OCI-LY7 (cell line): ENCODE measurements around the gene EDN3. TPM values are rescaled to one million over a fixed set of nuclear protein-coding genes. Genes with fewer than 3 reads are reported as not detected.

ENCODE experiments used
- BruUV-seq: library from RNA; stranded (reverse); fragments of 400-500 nt; replicated peaks from 2 replicates; lab custom pipeline; 2021; lab: Mats Ljungman, UMichigan
- CTCF ChIA-PET: fragments of 300-600 bp; sonication (Branson Sonifier 250); formaldehyde crosslinking; loops from one replicate; lab custom pipeline; 2022; ENCODE audit warnings: antibody characterized with exemption; ENCODE audit not compliant: unreplicated experiment; lab: Charles Lee
- POLR2A ChIA-PET: fragments of 300-600 bp; sonication (Branson Sonifier 250); formaldehyde crosslinking; loops from one replicate; lab custom pipeline; 2022; ENCODE audit warnings: antibody characterized with exemption; lab: Charles Lee
- DNase-seq: peaks from one replicate; pipeline ENCODE4 v3.0.0-alpha.2; 2015; ENCODE audit warnings: low spot score
- H2AFZ ChIP-seq: fragments of 200-600 bp; sonication (generic), shearing (Covaris generic); 2 replicates; pipeline ENCODE4 v1.6.1; 2014; ENCODE audit warnings: mild to moderate bottlenecking, antibody characterized with exemption, low read length, moderate library complexity
- H3K27ac ChIP-seq: fragments of 200-600 bp; sonication (generic); 2 replicates; pipeline ENCODE4 v1.5.1; 2014; ENCODE audit warnings: mixed run types, low read depth, mild to moderate bottlenecking, moderate library complexity, low read length, inconsistent platforms; ENCODE audit not compliant: poor library complexity, severe bottlenecking
- H3K36me3 ChIP-seq: fragments of 200-600 bp; sonication (generic); 2 replicates; pipeline ENCODE4 v1.6.1; 2014; ENCODE audit warnings: mild to moderate bottlenecking, antibody characterized with exemption, low read length, moderate library complexity, mixed read lengths; ENCODE audit not compliant: insufficient read depth
- H3K4me1 ChIP-seq: fragments of 200-600 bp; sonication (generic); 2 replicates; pipeline ENCODE4 v1.5.1; 2014; ENCODE audit warnings: mild to moderate bottlenecking, low read length; ENCODE audit not compliant: insufficient read depth, poor library complexity, severe bottlenecking
- H3K4me2 ChIP-seq: fragments of 200-600 bp; sonication (generic); 2 replicates; pipeline ENCODE4 v1.6.1; 2014; ENCODE audit warnings: mild to moderate bottlenecking, low read length
- H3K4me3 ChIP-seq: fragments of 200-600 bp; sonication (generic); 2 replicates; pipeline ENCODE4 v1.5.1; 2014; ENCODE audit warnings: mild to moderate bottlenecking, low read depth, low read length; ENCODE audit not compliant: poor library complexity, severe bottlenecking
- H3K79me2 ChIP-seq: fragments of 200-600 bp; sonication (generic); 2 replicates; pipeline ENCODE4 v1.6.1; 2016; ENCODE audit warnings: low read depth, mild to moderate bottlenecking, low read length, moderate library complexity, mixed read lengths; ENCODE audit not compliant: insufficient read depth
- H3K9me2 ChIP-seq: fragments of 200-600 bp; sonication (generic); 2 replicates; pipeline ENCODE4 v1.6.1; 2016; ENCODE audit warnings: mild to moderate bottlenecking, low read length, mixed read lengths; ENCODE audit not compliant: insufficient read depth
- H3K9me3 ChIP-seq: fragments of 200-600 bp; sonication (generic); 2 replicates; pipeline ENCODE4 v1.6.1; 2014; ENCODE audit warnings: mild to moderate bottlenecking, mixed run types, low read length, mixed read lengths
- H4K20me1 ChIP-seq: fragments of 200-600 bp; sonication (generic); 2 replicates; pipeline ENCODE4 v1.6.1; 2014; ENCODE audit warnings: mild to moderate bottlenecking, antibody characterized with exemption, low read length, moderate library complexity, mixed read lengths; ENCODE audit not compliant: insufficient read depth
- EZH2phosphoT487 ChIP-seq: fragments of 200-600 bp; sonication (generic); IDR thresholded peaks from 2 replicates; pipeline ENCODE4 v1.6.1; 2018; ENCODE audit warnings: low read depth, borderline replicate concordance, mild to moderate bottlenecking, mixed run types, antibody characterized with exemption, low read length, moderate library complexity, mixed read lengths
- intact Hi-C: fragments of 100-400 bp; cut with micrococcal nuclease; formaldehyde crosslinking; loops from one replicate; pipeline ENCODE4 v1.10.0; 2022; ENCODE audit not compliant: unreplicated experiment
- total RNA-seq, 2 experiments: library from RNA; depleted of rRNA in 1 of 2; stranded (reverse); fragments of >200 nt in 1 of 2; shearing (Covaris generic) in 1 of 2; gene quantifications; 2 replicates each; pipeline ENCODE4 v1.2.3, GENCODE V29; 2014 to 2022
- TF ChIP-seq, protein P1 (sequence below): fragments of 200-600 bp; sonication (generic); conservative IDR thresholded peaks from 2 replicates; pipeline ENCODE4 v1.5.1; 2014; ENCODE audit warnings: mild to moderate bottlenecking, antibody characterized with exemption, low read length, moderate library complexity, mixed read lengths

Gene EDN3
- total RNA-seq, 2 experiments from 2014 or later, result not detected

DNA sequence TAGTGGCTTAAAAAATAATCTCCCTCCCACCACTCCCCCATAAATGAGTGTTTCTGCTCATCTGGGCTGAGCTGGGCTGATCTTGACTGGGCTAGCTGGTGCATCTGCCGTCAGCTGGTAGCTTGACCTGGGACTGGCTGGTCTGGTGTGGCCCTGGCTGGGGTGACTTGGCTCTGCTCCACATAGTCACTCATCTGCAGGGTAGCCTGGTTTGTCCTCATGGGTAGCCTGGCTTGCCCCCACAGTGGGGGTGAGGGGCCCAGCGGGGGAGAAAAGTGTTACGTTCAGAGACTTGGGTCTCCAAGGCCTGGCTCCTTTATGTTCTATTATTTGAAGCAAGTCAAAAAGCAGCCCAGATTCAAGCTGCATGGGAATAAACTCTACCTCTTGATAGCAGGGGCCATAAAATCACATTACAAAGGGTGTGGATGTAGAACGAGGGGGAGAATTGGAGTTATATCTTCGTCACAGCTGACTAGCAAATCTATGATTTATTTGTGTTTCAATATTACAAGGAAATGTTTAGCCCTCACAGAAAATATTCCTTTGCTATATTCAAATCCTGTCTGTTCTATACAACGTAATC, 32.9 kb downstream of the EDN3 start:
- intact Hi-C loops, result no loop called here
- Histone ChIP-seq H2AFZ (no peak overlapping the region), H3K9me2 (no peaks in the 10 kb centered on the region), H3K9me3 (no peaks in the 10 kb centered on the region), H3K27ac (no peak overlapping the region), H3K4me3 (no peak overlapping the region), H3K36me3 (no peaks in the 10 kb centered on the region), H4K20me1 (no peaks in the 10 kb centered on the region), H3K4me2 (no peak overlapping the region), H3K79me2 (no peaks in the 10 kb centered on the region), H3K4me1 (no peaks in the 10 kb centered on the region)
- ChIA-PET CTCF (interaction anchor here (0.6 kb wide), 1 partner anchor 9 kb away, joined by 3 read pairs; no protein-coding TSS in a partner anchor), POLR2A (interaction anchor here (1.3 kb wide), 1 partner anchor 144 kb away, joined by 3 read pairs; no protein-coding TSS in a partner anchor)
- TF ChIP-seq EZH2phosphoT487, result no peak
- TF ChIP-seq, protein P1, sequence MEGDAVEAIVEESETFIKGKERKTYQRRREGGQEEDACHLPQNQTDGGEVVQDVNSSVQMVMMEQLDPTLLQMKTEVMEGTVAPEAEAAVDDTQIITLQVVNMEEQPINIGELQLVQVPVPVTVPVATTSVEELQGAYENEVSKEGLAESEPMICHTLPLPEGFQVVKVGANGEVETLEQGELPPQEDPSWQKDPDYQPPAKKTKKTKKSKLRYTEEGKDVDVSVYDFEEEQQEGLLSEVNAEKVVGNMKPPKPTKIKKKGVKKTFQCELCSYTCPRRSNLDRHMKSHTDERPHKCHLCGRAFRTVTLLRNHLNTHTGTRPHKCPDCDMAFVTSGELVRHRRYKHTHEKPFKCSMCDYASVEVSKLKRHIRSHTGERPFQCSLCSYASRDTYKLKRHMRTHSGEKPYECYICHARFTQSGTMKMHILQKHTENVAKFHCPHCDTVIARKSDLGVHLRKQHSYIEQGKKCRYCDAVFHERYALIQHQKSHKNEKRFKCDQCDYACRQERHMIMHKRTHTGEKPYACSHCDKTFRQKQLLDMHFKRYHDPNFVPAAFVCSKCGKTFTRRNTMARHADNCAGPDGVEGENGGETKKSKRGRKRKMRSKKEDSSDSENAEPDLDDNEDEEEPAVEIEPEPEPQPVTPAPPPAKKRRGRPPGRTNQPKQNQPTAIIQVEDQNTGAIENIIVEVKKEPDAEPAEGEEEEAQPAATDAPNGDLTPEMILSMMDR, result no peak
- no peak for DNase-seq
- BruUV-seq, result no TSS peak

DNA sequence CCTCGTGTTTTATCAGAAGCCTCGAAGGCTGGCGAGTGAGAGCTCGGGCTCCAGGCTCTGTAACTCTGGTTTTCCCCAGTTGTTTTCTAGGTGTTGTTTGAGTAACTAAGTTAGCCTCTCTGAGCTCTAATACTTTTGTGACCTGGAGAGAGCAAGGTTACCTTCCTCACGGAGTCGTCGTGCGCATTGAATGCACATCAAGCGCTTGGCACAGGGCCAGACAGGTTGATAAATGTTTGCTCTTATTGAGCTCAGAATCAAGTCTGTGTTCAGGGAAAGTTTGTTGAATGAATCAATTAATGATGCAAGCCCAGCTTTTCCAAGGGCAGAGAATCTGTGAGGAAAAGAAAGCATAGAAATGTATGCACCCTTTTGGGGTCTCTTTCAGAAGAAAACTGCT, 33.5 kb downstream of the EDN3 start:
- BruUV-seq, result no TSS peak
- no peak overlapping the region for H3K27ac ChIP-seq
- no peaks in the 10 kb centered on the region for H4K20me1 ChIP-seq
- ChIA-PET CTCF (interaction anchor here (0.6 kb wide), 1 partner anchor 9 kb away, joined by 3 read pairs; no protein-coding TSS in a partner anchor), POLR2A (interaction anchor here (1.3 kb wide), 1 partner anchor 144 kb away, joined by 3 read pairs; no protein-coding TSS in a partner anchor)
- H3K79me2 ChIP-seq, result no peaks in the 10 kb centered on the region
- H3K4me3 ChIP-seq, result no peak overlapping the region
- no peaks in the 10 kb centered on the region for H3K9me3 ChIP-seq
- no peak overlapping the region for H3K4me2 ChIP-seq
- no peaks in the 10 kb centered on the region for H3K9me2 ChIP-seq
- intact Hi-C loops, result no loop called here
- H3K36me3 ChIP-seq, result no peaks in the 10 kb centered on the region
- no peaks in the 10 kb centered on the region for H3K4me1 ChIP-seq
- no peak overlapping the region for H2AFZ ChIP-seq
- no peak for TF ChIP-seq EZH2phosphoT487
- TF ChIP-seq, protein P1, result no peak
- no peak for DNase-seq

DNA sequence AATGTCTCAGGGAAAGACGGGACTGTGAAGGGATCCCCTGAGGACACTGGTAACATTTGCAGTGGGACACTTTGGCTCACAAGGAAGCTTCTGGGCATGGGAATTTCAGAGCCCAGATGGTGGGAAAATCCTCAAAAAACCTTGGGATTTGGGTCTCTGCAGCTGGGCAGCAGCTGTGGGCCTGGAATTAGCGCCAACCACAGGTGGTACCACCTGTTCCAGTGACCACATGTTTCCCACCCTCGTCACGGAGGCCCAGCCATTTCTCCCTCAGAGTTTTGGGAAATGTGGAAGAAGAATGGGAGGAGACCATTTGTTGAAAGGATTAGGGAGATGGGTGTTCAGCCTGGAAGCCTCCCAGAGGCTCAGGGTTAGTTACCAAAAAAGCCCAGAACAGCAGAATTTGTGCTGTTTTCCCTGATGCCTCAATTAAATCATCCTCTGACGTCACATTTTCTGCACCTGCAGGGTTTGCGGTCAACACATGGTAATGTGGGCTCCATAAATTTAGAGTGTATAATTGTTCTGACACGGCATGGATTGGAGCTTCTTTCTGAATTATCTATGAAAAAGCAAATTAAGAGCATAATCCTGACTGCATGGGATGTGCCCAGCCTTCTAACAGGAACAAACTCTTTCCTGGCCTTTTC, 34.4 kb downstream of the EDN3 start:
- no peak for DNase-seq
- Histone ChIP-seq H3K9me2 (no peaks in the 10 kb centered on the region), H2AFZ (no peak overlapping the region), H3K36me3 (no peaks in the 10 kb centered on the region), H3K79me2 (no peaks in the 10 kb centered on the region), H3K9me3 (no peaks in the 10 kb centered on the region), H3K27ac (no peak overlapping the region), H3K4me1 (no peaks in the 10 kb centered on the region), H3K4me2 (no peak overlapping the region), H3K4me3 (no peak overlapping the region), H4K20me1 (no peaks in the 10 kb centered on the region)
- ChIA-PET CTCF (no interaction called here), POLR2A (interaction anchor here (1.3 kb wide), 1 partner anchor 145 kb away, joined by 3 read pairs; no protein-coding TSS in a partner anchor)
- TF ChIP-seq, protein P1, result no peak
- no peak for TF ChIP-seq EZH2phosphoT487
- intact Hi-C loops, result no loop called here
- BruUV-seq, result no TSS peak
